Limb (tissue), 2 donors: ENCODE data around the gene PIGBOS1.

Source experiments
- DNase-seq, 2 donors: peaks; one replicate each; pipeline ENCODE4 v3.0.0-alpha.2; 2016; ENCODE audit errors: extremely low spot score in 2 of 2

Gene PIGBOS1

GRCh38 chr15:55267401-55268175 lies 51.3 kb downstream of the PIGBOS1 start:
- no peak for DNase-seq
